GM10248 (cell line): ENCODE data around the gene GNPAT.

ENCODE experiments used
- CTCF ChIA-PET: fragments of 300-600 bp; sonication (Branson Sonifier 250); formaldehyde crosslinking; extraction: SDS; loops from one replicate; lab custom pipeline; 2021; ENCODE audit warnings: antibody characterized with exemption; lab: Yijun Ruan, JAX
- POLR2A ChIA-PET: fragments of 350-650 bp; sonication (Branson Sonifier 250); formaldehyde crosslinking; extraction: SDS; loops from one replicate; lab custom pipeline; 2020; ENCODE audit warnings: antibody characterized with exemption; lab: Yijun Ruan, JAX
- DNase-seq: peaks from one replicate; pipeline ENCODE4 v3.0.0; 2012; ENCODE audit errors: extremely low spot score
- TF ChIP-seq, protein P1 (sequence below): IDR thresholded peaks from 2 replicates; pipeline ENCODE4 v1.5.1; 2012; ENCODE audit warnings: mild to moderate bottlenecking, low read depth; ENCODE audit errors: extremely low read depth, missing control alignments, control extremely low read depth

Gene GNPAT

DNA sequence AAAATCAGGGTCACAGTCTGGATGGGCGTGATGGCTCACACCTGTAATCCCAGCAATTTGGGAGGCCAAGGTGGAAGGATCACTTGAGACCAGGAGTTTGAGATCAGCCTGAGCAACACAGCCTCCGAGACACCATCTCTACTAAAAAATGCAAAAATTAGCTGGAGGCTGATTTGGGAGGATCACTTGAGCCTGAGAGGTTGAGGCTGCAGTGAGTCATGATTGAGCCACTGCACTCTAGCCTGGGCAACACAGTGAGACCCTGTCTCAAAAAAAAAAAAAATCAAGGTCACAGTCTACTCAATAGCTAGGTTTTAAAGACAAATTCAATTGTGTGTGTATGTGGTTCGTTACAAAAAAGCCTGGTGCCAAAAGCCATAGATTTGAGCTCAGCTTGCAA is 44.7 kb upstream of the GNPAT start:
- POLR2A ChIA-PET: no interaction called here
- TF ChIP-seq, protein P1, sequence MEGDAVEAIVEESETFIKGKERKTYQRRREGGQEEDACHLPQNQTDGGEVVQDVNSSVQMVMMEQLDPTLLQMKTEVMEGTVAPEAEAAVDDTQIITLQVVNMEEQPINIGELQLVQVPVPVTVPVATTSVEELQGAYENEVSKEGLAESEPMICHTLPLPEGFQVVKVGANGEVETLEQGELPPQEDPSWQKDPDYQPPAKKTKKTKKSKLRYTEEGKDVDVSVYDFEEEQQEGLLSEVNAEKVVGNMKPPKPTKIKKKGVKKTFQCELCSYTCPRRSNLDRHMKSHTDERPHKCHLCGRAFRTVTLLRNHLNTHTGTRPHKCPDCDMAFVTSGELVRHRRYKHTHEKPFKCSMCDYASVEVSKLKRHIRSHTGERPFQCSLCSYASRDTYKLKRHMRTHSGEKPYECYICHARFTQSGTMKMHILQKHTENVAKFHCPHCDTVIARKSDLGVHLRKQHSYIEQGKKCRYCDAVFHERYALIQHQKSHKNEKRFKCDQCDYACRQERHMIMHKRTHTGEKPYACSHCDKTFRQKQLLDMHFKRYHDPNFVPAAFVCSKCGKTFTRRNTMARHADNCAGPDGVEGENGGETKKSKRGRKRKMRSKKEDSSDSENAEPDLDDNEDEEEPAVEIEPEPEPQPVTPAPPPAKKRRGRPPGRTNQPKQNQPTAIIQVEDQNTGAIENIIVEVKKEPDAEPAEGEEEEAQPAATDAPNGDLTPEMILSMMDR: no peak
- no peak for DNase-seq
- CTCF ChIA-PET: interaction anchor here (1.3 to 2.2 kb wide), 2 partner anchors 11 to 15 kb away, joined by 4 to 10 read pairs; no protein-coding TSS in a partner anchor

DNA sequence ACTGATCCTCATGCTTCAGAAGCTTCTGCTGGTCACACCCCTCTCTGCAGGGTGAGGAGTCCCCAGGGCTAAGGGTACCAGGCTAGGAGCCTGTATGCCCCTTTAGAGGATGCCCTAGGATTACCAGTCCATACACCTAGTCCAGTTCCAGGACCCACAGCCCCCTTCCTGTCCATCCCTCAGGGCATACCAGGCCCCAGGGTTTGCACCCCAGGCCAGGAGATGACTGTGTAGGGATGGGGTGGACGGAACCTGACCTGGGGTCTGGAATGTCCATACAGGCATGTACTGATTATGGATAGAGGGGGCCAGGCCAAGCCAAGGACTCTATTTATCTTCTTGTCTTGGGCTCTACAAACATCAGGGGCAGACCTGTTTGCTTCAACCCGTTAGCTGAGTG is 44.3 kb upstream of the GNPAT start:
- POLR2A ChIA-PET: no interaction called here
- DNase-seq: no peak
- CTCF ChIA-PET: interaction anchor here (1.3 to 2.2 kb wide), 2 partner anchors 10 to 14 kb away, joined by 4 to 10 read pairs; no protein-coding TSS in a partner anchor
- TF ChIP-seq, protein P1: no peak

DNA sequence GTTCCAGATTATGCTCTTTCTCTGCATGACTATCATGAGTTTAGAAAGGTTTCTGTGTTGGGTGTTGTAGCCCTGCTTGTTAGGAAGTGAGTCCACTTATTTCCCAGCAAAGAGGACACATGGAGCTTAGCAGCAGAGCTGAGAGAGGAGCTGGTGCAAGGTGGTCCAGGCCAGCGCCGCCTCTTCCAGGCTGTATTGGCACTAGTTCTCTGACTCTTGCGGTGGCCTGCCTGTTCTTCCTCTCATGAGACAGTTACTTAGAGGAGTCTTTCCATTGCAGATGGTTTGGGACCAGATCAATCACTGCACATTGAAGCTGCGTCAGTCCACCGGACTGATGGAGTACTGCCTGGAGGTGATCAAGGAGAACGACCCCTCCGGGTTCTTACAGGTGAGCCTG is 41.1 kb upstream of the GNPAT start:
- DNase-seq: no peak
- CTCF ChIA-PET: interaction anchor here (1.6 to 2.1 kb wide), 2 partner anchors 7 to 17 kb away, joined by 3 to 5 read pairs; no protein-coding TSS in a partner anchor
- POLR2A ChIA-PET: no interaction called here
- TF ChIP-seq, protein P1: no peak

DNA sequence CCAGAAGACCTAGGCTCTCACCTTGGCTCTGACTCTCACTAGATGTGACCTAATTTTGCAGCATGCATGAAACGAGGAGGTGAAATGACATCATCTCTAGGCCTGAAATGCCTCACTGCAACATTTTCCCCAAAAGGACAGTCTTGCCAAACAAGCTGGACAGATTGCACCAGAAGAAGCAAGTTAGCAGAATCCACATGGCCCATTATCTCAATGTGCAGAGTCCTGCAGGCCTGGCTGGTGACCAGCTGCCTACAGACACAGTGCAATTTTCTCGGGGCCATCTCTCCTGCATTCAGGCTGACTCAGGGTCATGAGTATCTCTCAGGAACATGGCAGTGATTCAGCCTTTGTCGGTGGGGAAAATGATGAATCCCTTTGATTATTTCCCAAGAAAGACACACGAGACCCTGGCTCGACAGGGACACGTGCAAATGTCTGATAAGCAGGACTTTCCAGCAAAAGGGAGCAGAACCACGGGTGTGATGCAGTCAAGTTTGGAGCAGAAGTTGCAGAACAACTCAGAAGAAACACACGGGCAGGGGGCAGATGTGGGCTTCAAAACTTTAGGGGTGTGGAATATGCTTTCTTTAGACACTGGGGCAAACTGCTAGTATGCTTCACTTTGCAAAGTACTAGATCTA is 40.5 kb upstream of the GNPAT start:
- TF ChIP-seq, protein P1: no peak
- ChIA-PET POLR2A (no interaction called here), CTCF (interaction anchor here (1.6 kb wide), 1 partner anchor 18 kb away, joined by 3 read pairs; no protein-coding TSS in a partner anchor)
- no peak for DNase-seq

DNA sequence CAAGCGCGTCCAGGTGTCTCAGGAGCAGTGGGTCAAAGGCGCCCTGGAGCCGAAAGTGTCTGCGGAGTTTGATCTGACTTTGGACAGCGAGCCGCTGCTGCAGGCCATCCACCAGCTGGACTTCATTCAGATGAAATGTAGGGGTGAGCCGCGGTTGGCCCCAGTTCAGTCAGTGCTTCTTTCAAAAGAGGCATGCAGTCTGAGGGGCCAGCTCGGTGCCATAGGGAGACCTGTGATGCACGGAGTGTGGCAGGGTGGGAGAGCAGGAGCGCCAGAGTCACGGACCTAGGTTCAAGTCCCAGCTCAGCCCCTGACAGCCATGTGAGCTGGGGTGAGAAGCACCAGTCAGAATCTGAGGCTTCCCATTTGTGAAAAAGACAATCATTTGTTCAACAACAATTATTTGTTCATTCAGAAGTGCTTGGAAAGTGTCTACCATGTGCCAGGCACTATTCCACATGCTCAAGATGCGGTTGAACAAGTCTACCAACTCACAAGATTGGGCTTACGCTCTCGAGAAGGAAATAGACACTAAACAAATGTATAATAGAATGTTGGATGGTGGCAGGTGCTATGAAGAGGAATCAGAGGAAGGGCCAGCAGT is 39.5 kb upstream of the GNPAT start:
- TF ChIP-seq, protein P1: no peak
- ChIA-PET CTCF (interaction anchor here (1.6 kb wide), 1 partner anchor 19 kb away, joined by 3 read pairs; no protein-coding TSS in a partner anchor), POLR2A (no interaction called here)
- DNase-seq: no peak

DNA sequence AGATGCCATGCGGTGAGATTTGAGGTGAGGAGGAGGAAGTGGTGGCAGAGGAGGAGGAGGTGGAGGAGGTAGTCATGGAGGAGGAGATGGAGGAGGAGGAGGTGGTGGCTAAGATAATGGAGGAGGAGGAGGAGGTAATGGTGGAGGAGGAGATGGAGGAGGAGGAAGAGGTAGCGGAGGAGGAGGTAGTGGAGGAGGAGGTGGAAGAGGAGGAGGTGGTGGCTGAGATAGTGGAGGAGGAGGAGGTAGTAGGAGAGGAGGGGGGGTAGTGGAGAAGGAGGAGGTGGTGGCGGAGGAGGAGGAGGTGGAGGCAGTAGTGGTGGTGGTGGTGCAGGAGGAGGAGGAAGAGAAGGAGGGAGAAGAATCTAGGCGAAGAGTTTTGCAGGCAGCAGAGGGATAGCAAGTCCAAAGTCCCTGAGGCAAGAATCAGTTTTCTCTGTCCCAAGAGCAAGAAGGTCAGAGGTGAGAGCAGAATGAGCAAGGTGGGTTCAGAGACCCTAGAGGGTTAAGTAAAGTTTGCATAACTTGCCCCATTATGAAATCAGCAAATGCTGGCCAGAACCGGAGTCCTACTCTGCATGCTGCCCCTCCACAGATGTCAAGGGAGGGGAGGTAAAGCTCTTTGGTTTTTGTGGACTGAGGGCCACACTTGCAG is 38.9 kb upstream of the GNPAT start:
- POLR2A ChIA-PET: interaction anchor here (0.5 kb wide), 1 partner anchor 176 kb away, joined by 4 read pairs; no protein-coding TSS in a partner anchor
- no peak for DNase-seq
- CTCF ChIA-PET: interaction anchor here (2.3 kb wide), 1 partner anchor 10 kb away, joined by 10 read pairs; no protein-coding TSS in a partner anchor
- TF ChIP-seq, protein P1: no peak
